HG03342 (cell line): ENCODE measurements around the gene DNAH10.
"Not testable (repeated sequence)": the region's sequence is repeated elsewhere in the genome, so short reads cannot be mapped to it uniquely, and the experiment has no call there.

Experiments used
- ATAC-seq: cut with Tn5 transposase; IDR thresholded peaks from one replicate; pipeline ENCODE4 v1.9.1; 2021; ENCODE audit warnings: mild to moderate bottlenecking, moderate library complexity; ENCODE audit not compliant: unreplicated experiment

DNAH10 gene

GRCh38 chr12:123787466-123787865 is 25.4 kb downstream of the DNAH10 start:
- no peak for ATAC-seq

- no peak for ATAC-seq
Observed at GRCh38 chr12:123788541-123788940, 26.4 kb downstream of the DNAH10 start.

GRCh38 chr12:123789422-123789821 is 27.3 kb downstream of the DNAH10 start:
- ATAC-seq = not testable (repeated sequence)

- ATAC-seq = no peak
Observed at GRCh38 chr12:123790905-123791467, 28.9 kb downstream of the DNAH10 start.

GRCh38 chr12:123794027-123794426 is 31.9 kb downstream of the DNAH10 start:
- ATAC-seq = no peak

- no peak for ATAC-seq
Observed at GRCh38 chr12:123798518-123798917, 36.4 kb downstream of the DNAH10 start.

- ATAC-seq = no peak
Observed at GRCh38 chr12:123799227-123799626, 37.1 kb downstream of the DNAH10 start.

GRCh38 chr12:123801573-123802178 is 39.6 kb downstream of the DNAH10 start:
- no peak for ATAC-seq

- no peak for ATAC-seq
Observed at GRCh38 chr12:123805173-123805572, 43.1 kb downstream of the DNAH10 start.

GRCh38 chr12:123807002-123807401 is 44.9 kb downstream of the DNAH10 start:
- no peak for ATAC-seq

- no peak for ATAC-seq
Observed at GRCh38 chr12:123807670-123808069, 45.6 kb downstream of the DNAH10 start.

GRCh38 chr12:123808167-123808566 is 46.1 kb downstream of the DNAH10 start:
- ATAC-seq = no peak

- no peak for ATAC-seq
Observed at GRCh38 chr12:123813349-123813748, 51.2 kb downstream of the DNAH10 start.

GRCh38 chr12:123815968-123816367 is 53.9 kb downstream of the DNAH10 start:
- ATAC-seq = no peak

- ATAC-seq = no peak
Observed at GRCh38 chr12:123816896-123817537, 54.9 kb downstream of the DNAH10 start.

GRCh38 chr12:123822804-123823203 is 60.7 kb downstream of the DNAH10 start:
- ATAC-seq = no peak

- ATAC-seq = no peak
Observed at GRCh38 chr12:123828120-123828519, 66.0 kb downstream of the DNAH10 start.

GRCh38 chr12:123828854-123829547 is 66.9 kb downstream of the DNAH10 start:
- ATAC-seq = no peak

GRCh38 chr12:123829561-123829960 is 67.5 kb downstream of the DNAH10 start:
- no peak for ATAC-seq

GRCh38 chr12:123830675-123831074 is 68.6 kb downstream of the DNAH10 start:
- no peak for ATAC-seq

GRCh38 chr12:123832052-123832451 is 70.0 kb downstream of the DNAH10 start:
- ATAC-seq = no peak

- ATAC-seq = no peak
Observed at GRCh38 chr12:123833830-123834229, 71.7 kb downstream of the DNAH10 start.
